Activated CD4-positive, CD25-positive, alpha-beta regulatory T cell treated with anti-CD3 and anti-CD28 coated beads, Interleukin-2, amount 50 U/mL, for 72 hours (primary cell): Measurements from ENCODE around the gene BICC1.

ENCODE experiments used
- DNase-seq: peaks from one replicate; pipeline ENCODE4 v3.0.0; 2021

Gene BICC1, protein sequence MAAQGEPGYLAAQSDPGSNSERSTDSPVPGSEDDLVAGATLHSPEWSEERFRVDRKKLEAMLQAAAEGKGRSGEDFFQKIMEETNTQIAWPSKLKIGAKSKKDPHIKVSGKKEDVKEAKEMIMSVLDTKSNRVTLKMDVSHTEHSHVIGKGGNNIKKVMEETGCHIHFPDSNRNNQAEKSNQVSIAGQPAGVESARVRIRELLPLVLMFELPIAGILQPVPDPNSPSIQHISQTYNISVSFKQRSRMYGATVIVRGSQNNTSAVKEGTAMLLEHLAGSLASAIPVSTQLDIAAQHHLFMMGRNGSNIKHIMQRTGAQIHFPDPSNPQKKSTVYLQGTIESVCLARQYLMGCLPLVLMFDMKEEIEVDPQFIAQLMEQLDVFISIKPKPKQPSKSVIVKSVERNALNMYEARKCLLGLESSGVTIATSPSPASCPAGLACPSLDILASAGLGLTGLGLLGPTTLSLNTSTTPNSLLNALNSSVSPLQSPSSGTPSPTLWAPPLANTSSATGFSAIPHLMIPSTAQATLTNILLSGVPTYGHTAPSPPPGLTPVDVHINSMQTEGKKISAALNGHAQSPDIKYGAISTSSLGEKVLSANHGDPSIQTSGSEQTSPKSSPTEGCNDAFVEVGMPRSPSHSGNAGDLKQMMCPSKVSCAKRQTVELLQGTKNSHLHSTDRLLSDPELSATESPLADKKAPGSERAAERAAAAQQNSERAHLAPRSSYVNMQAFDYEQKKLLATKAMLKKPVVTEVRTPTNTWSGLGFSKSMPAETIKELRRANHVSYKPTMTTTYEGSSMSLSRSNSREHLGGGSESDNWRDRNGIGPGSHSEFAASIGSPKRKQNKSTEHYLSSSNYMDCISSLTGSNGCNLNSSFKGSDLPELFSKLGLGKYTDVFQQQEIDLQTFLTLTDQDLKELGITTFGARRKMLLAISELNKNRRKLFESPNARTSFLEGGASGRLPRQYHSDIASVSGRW

DNA sequence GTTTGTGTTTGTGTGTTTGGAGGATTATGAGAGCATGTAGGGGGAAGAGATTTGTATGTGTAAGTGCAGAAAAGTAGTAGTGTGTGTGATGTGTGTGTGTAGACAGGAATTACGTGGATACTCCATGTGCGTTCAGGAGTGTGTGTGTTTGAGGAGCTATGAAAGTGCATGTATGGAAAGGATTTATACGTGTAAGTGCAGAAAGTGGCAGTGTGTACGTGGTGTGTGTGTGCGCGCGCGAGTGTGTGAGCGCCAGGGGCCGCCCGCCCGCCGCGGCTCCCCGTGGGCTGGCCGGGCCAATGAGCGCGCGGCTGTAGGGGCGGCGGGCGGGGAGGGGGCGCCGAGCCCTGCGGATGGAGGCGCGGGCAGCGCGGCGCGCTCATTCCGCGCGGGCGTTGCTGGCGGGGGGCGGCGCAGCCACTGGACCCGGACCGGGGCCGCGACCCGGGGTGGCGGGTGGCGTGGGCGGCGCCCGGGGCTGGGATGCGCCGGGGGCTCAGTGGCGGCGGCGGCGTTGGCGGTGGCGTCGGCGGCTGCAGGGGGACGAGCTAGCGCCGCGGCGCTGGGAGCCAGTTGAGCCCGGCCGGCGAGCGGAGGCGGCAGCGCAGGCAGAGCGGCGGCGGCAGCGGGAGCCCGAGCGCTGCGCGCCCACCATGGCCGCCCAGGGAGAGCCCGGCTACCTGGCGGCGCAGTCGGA, at the start of gene BICC1:
TSS of gene BICC1 (plus strand) at position 382 of the 697 bp plus-strand sequence. CDS start at position 654, 272 bp downstream.
- DNase-seq: no peak

DNA sequence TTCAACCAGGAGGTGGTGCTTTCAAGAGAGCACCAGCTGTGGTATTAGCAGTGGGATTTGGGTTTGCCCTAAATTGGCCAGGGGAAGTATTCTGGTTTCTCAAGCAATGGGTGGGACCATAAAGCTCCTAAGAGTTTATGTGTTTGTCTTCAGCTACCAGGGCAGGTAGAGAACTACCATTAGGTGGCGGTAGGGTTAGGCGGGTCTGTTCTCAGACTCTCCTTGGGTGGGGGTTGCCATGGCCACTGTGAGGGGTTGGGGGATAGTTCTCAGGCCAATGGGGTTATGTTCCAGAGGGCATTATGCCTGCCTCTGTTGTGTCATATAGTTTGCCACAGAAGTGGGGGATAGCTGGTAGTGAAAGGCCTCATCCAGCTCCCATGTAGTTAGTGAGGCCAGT, 47.7 kb upstream of the BICC1 start:
- no peak for DNase-seq

DNA sequence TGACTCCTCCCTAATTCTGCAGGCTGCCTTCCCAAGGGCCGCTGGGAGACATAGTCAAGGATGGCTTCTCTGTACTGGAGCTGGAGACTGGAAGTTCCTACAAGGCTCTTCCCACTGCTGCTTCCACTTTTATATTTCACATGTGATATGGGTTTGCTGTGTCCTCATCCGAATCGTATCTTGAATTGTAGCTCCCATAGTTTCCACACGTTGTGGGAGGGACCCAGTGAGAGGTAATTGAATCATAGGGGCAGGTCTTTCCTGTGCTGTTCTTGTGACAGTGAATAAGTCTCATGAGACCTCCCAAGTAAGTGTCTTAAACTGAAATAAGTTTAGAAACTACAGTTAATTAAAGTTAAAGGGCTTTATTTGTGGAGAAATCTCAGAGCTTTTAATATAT, 47.0 kb upstream of the BICC1 start:
- no peak for DNase-seq

DNA sequence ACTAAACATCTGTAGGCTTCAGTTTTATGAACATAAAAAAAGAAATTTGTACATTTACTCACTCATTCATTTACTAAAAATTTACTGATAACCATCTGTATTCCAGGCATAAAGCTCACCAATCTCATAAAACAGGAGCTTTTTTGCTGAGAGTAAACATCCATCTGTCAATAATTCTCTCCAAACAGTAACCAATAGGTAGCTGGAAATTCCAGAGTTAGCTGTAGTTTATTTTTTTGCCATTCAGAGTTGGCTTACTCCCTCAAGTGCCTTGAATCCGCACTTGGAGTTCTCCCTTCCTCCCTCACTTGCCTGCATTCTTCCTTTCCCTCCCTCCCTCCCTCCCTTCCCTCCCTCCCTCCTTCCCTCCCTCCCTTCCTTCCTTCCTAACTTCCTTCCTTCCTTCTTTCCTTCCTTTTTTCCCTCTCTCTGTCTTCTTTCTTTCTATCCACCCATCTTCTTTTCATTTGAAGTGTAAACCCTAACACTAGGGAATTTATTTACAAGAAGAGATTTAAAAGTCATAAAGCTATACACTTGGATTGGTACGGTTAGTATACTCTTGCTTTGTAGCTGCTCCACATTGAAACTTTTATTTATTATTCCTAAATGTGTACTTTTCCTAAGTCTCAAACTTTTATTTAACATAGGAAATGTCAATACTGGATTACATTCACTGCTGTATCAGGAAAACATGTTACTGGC, 44.6 kb upstream of the BICC1 start:
- no peak for DNase-seq

DNA sequence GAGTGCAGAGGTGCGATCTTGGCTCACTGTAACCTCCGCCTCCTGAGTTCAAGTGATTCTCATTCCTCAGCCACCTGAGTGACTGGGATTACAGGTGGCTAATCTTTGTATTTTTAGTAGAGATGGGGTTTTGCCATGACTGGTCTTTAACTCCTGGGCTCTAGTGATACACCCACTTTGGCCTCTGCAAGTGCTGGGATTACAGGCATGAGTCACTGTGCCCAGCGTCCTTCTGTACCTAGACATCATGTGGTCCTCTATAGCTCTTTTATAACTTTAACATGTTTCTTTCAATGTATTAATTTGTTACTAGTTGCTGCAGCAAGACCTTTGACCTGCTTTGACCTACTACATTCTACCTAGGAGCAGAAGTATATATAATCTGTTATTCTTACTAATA, 38.7 kb upstream of the BICC1 start:
- DNase-seq: no peak

DNA sequence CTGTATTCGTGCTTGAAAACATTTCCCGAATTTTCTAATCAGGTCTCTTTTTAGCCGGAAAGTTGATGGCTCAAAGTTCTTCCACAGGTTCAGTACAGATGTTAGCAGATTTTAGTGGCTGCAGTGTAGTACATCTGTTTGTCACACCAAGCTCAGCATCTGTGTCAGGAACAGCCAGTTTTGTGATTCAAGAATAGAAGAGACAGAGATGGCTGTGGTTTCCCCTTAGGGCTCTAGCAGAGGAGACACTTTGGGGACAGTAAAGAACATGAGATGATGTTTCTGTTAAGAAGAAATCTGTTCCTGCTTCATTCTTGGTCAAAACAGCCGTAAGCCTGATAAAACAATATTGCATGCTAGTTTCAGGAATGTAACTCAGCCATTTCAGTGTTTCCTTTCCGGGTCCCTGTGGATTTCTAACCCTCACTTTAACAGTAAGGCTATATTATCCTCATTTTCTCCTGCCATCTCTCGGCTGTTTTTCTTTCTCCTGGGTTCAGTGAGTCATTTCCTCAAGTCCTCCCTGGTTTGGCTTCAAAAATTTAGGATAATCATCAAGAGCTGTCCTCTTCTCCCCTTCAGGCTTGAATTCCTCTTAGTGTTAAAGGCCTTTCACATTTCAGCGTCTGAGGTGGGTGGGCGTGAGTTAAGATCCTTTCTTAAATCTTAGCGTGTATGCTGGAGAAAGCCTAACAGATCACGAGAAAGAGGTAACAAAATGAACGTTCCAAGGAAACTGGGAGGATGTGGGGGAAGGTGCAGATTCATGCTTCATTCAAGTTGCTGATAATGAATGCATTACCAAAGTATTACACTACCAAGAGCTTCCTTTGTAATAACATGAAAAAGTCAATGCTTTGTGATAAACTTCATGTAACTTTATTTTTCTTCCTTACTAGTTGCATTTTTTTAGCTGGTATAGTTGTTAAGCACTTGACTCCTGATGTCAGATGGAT, 37.1 kb upstream of the BICC1 start:
- no peak for DNase-seq

DNA sequence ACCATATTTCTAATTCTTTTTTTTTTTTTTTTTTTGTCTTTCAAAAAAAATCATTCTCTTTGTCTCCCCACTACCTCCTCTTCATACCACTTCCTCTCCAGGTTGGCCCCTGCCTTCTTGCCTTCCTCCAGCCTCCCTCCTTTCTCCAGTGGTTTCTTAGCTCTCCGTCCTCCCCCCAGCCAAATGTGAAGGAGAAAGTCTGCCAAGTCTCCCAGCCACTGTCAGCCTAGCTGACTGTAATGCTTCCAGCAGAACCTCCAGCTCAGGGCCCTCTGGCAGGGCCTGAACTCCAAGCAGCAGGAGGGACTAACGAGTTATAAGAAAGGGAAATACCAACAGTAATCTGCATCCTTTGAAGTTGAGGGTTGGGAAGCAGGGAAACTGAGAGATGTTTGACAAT, 35.5 kb upstream of the BICC1 start:
- DNase-seq: no peak

DNA sequence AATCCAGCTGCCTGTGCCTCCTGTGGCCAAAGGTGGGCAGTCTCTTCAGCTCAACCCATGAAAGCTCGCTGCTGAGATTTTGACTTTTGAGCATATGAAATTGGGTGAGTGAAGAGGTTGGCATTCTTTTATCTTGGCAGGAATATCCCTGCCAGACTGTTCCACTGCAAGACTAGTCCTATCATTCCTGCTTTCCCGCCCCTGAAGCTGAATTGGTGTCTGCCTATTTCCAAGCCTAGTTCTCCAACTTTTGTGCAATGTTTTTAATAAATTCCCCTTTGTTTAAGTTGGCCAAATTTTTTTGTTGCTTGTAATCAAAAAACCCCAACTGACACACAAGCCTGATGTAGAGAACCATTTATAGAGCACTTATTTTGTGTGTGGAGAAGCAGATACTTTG, 34.8 kb upstream of the BICC1 start:
- DNase-seq: no peak

DNA sequence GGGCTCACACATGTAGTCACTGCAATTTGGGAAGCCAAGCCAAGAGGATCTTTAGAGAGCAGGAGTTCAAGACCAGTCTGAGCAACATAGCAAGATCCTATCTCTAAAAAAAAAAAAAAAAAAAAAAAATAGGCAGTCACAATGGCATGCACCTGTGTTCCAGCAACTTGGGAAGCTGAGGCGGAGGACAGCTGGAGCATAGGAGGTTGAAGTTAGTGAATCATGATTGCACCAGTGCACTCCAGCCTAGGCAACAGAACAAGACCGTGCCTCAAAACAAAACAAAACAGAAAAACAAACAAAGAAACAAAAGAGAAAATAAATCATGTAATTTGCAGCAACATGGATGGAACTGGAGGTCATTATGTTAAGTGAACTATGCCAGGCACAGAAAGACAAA, 33.6 kb upstream of the BICC1 start:
- DNase-seq: no peak

DNA sequence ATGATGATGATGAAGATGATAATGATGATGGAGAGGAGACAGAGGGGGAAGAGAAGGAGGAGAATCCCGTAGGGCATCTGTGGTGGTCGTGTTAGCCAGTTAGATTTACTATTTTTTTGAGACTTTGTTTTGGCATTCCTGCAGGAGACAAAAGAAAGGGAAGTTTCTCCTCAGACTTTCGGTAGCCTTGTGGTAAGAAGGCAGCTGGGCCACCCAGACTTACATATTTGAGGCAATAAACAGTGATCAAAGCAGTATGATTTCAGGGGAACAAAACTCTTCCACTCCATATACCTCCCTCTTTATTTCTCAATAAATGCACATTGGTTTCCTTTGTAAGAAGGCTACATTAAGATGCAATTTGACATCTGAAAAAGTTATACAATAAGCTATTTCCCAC, 32.4 kb upstream of the BICC1 start:
- DNase-seq: no peak

DNA sequence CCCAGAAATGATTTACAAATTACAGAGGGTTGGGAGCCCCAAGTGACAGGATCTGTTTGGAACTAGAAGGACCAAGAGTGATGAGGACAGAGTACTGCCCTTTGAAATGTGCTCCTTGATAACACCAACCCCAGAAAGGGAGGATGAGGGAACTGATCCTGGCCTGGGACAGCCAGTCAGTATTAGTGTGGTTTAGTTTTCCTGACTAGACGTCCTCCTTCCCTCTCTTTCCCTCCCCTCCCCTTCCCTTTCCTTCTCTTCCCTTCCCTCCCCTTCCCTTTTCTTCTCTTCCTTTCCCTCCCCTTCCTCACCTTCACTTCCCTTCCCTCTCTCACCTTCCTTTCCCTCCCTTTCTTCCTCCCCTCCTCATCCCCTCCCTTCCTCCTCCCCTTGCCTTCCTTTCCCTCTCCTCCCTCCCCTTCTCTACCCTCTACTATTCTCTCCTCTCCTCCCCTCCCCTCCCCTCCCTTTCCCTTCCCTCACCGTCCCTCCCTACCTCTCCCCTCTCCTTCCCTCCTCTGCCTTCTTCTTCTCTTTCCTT, 31.0 kb upstream of the BICC1 start:
- no peak for DNase-seq

DNA sequence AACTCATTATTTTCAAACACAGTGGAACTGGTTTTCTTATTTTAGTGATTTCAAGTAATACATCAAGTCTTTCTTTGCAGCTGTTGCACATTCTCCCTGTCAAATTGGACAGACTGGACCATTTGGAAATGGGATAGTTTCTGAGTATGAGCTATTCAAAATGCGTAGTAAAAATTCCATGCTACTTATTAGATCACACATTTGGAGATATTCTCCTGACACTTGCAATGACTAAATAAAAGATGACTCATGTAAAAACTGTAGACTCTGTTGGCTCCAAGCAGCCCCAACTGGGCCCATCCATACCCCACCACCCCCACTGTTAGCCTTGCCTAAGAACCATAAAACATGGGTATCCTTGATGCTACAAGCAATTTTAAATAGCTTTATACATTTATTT, 25.9 kb upstream of the BICC1 start:
- DNase-seq: no peak

DNA sequence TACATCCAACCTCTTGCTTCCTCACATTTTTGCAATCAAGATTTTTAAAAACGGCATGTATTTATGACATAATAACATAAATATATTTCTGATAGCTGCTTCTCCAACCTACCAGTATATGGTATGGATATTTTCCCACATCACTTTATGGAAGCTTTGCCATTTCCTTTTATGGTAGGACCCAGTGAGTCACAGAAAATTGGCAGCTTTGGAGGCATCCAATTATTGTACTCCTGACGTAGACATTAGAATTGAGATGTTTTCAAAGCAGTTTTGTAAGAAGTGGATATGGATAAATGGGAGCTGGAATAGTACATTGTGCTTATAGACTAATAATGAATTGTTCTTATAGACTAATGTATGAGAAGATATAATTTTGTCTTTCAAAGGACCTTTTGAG, 23.8 kb upstream of the BICC1 start:
- no peak for DNase-seq

DNA sequence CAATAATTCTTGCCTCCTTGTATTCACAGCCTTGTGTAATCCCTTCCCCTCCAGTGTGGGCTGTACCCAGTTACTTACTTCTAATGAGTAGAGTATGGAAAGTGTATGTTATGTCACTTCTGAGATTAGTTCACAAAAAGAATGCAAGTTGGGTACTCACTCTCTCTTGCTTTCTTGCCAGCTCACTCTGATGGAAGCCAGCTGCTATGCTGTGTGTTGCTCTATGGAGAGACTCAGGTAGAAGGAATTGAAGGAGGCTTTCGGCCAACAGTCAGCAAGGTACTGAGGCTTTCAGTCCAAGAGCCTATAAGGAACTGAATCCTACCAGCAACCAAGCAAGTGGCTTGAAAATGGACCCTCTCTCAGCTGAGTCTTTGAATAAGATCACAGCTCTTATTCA, 9.7 kb upstream of the BICC1 start:
- DNase-seq: no peak

DNA sequence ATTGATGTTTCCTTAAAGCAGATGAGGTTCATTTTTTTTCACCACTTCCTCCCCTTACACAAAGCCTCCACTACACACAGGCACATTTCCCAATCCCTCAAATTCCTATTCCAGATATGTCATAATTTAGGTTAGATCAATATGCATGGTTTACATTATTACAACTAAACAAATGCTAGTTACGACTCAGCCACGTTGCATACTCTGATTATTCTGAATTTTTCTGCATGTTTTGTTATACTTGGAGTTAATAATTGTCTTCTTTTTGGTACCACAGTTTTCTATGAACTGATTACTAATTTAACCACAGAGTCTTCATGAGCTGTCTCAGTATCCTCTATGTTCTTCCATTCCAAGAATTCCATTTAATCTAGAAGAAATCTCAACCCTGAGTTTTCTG, 4.4 kb upstream of the BICC1 start:
- DNase-seq: no peak

DNA sequence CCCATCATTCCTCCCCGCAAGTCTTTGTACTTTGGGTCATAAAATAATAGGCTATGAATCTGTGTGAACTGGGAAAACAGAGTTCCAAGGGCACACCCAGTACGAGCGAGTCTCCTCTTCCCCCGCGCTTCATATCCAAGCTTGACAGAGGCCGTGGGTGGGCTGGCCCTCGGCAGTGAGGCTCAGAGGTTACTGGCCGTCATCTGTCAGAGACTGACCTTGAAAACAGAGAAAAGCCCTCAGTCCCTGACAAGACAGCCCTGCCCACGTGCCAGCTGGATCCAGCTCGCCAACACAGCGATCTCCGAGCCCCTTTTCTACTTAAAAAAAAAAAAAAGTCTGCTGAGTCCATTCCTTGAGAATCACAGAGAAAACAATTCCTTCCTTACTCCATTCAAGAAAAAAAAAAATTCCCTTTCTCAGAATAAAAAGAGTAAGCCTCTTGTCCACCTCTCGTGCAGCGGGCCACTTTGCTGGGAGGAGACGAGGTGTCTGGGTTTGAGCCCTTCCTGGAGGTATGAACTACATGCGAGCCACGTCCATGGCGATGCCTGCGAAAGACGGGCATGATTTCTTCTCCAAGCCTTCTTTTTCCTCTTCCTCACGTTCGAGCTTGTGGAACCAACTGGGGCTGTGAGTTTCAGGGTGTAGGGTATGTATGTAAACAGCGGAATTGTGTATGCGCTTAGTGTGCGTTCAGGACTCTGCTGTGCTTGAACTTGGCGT, 744 bp upstream of the BICC1 start:
- DNase-seq: no peak

DNA sequence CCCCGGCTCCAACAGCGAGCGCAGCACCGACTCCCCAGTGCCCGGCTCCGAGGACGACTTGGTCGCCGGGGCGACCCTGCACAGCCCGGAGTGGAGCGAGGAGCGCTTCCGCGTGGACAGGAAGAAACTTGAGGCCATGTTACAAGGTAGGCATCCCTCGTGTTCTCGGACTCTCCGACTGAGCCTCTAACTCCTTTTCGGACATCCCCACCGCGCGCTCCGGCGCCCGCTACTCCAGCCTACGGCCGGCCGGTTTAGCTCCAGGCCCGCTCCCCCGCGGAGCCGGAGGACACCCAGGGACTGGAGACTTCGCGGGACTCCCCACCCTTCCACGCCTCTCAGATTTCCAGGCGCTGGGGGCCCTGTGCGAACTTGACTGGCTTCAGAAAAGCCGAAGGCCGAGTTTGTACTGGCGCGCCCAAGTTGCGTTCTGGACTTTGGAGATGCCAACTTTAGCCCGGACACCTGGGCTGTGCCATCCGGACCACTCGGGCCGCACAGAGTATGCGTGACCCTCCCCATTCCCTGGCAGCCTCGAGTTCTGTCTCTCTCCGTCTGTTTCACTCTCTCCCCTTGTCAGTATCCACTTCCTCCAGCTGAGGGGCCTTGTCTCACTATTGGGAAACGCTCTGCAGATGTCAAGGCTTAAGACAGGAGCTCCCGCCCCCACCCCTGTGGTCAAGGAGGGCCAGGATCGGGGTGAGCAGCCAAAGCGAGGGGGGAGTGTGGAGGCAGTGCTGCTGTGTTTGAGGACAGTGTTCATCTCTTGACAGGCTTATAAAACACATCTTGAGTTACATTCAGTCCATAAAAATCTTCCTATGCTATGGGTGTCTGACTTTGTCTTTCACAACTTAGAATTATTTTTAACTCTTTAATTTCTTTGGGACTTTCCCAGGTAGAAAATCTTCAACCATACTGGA, 777 bp downstream of the BICC1 start:
- DNase-seq: no peak

DNA sequence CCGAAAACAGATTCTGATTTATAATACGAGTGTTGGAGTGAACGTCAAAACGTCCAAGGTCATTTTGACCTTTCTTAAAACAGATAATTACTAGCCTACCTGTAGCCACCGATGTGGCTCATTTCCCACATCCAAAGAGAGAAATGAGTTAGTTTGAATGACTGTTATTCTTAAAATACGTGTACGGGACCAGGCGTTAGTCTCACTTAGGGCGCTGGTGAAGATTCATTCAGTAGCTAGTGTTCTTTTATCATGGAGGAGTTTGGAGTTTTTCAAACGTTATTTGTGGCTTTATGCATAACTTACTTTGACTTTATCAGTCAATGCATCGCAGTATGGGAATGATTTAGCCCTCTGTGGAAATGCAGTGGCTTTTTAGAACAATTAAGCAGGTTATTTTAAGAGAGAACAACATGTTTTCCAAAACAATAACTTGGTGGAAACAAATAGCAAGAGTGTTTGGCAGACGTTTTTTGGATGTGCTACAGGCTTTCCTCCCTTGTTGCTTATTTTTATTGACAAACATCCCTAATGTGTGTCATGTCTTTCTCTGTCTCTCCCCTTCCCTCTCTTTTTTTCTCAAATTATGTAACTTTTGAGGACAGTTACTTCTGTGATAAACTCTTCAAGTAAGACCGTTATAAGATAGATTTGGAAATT, 1.6 kb downstream of the BICC1 start:
- no peak for DNase-seq
